Transverse colon (tissue), 3 donors: Measurements from ENCODE around the gene EEIG1.

Source experiments
- CTCF ChIP-seq, 5 experiments: fragments of 200-600 bp in 3 of 5; fragments of 450-650 bp in 2 of 5; sonication (generic) in 3 of 5; IDR thresholded peaks; 1 replicate in 2 of 5; 2 replicates in 3 of 5; pipeline ENCODE4 v1.5.1; 2016 to 2017; ENCODE audit warnings: antibody characterized with exemption in 5 of 5, inconsistent platforms in 3 of 5, mild to moderate bottlenecking in 2 of 5, moderate library complexity in 1 of 5
- POLR2A ChIP-seq: fragments of 450-650 bp; IDR thresholded peaks from one replicate; pipeline ENCODE4 v1.6.1; 2016; ENCODE audit warnings: antibody characterized with exemption, mild to moderate bottlenecking, moderate library complexity

- TF ChIP-seq CTCF (IDR thresholded peaks at IDR 0.05) (no peak), POLR2A (peak; percentile 88)
These were observed 606 bp downstream of the EEIG1 start for GRCh38 chr9:127980060-127980705.
